Measurements from ENCODE around the gene PAFAH2.

DNA sequence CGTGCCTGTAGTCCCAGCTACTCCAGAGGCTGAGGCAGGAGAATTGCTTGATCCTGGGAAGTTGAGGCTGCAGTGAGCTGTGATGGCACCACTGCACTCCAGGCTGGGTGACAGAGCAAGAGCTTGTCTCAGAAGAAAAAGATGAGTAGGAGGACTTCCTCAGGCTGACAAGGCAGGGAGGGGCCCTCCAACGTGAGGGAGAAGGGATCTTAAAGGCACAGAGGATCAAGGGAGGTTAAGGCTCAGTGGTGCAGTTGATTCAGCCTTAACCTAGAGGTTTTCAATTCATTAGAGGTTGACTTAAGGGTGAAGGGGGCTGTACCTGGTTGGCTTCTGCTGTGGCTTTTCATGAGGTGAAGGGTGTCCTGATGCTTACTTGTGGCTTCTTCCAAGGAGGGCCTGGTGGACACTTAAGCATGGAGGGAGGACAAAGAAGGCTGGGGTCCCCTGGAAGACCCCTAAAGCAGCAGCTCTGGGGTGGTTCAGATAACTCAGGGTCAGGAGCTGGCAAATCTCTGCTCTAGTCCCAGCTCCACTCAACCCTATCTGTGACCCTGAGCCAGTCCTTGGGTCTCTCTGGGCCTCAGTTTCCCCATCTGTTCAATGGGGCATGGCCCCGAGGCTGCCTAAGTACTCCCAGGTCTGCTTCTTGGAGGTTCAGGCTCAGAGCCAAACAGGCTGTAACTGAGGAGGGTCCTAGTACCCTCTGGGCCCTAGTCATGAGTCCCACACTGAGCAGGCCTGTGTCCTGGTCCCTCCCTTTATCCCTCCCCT is 30.0 kb upstream of the PAFAH2 start:
- TF ChIP-seq, protein P1, sequence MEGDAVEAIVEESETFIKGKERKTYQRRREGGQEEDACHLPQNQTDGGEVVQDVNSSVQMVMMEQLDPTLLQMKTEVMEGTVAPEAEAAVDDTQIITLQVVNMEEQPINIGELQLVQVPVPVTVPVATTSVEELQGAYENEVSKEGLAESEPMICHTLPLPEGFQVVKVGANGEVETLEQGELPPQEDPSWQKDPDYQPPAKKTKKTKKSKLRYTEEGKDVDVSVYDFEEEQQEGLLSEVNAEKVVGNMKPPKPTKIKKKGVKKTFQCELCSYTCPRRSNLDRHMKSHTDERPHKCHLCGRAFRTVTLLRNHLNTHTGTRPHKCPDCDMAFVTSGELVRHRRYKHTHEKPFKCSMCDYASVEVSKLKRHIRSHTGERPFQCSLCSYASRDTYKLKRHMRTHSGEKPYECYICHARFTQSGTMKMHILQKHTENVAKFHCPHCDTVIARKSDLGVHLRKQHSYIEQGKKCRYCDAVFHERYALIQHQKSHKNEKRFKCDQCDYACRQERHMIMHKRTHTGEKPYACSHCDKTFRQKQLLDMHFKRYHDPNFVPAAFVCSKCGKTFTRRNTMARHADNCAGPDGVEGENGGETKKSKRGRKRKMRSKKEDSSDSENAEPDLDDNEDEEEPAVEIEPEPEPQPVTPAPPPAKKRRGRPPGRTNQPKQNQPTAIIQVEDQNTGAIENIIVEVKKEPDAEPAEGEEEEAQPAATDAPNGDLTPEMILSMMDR (IDR thresholded peaks at IDR 0.05; ENCODE audit: low read depth, low read length) = no peak
- TF ChIP-seq EZH2phosphoT487 (IDR thresholded peaks at IDR 0.05; ENCODE audit: low read depth) = no peak
